AG10803 (cell line): ENCODE data around the gene PRPF39.
A peak's percentile ranks its signal among the peaks of the same experiment; 100 is the strongest.

Source experiments
- DNase-seq: peaks from one replicate; pipeline ENCODE4 v3.0.0; 2010; ENCODE audit warnings: low read depth
- H3K4me3 ChIP-seq: 2 replicates; pipeline ENCODE4 v1.5.1; 2011; ENCODE audit warnings: mild to moderate bottlenecking, low read length, control low read depth
- CTCF ChIP-seq: conservative IDR thresholded peaks from 2 replicates; pipeline ENCODE4 v1.5.1; 2011; ENCODE audit warnings: mild to moderate bottlenecking, low read length, control low read depth, inconsistent platforms

The PRPF39 gene

GRCh38 chr14:45083976-45084722, at the start of gene PRPF39:
TSS of gene PRPF39 (plus strand) at chr14:45084116. CDS start at chr14:45095240, 11,124 bp downstream.
- H3K4me3 ChIP-seq: peak within 1 kb of the TSS; percentile 82
- TF ChIP-seq CTCF: no peak
- peak; percentile 86 for DNase-seq

GRCh38 chr14:45034730-45035129, 49.2 kb upstream of the PRPF39 start:
- TF ChIP-seq CTCF: no peak
- no peak for DNase-seq
- no peak overlapping the region for H3K4me3 ChIP-seq

GRCh38 chr14:45038256-45038655, 45.7 kb upstream of the PRPF39 start:
- no peak overlapping the region for H3K4me3 ChIP-seq
- no peak for TF ChIP-seq CTCF

GRCh38 chr14:45038865-45039264, 45.1 kb upstream of the PRPF39 start:
- no peak overlapping the region for H3K4me3 ChIP-seq
- DNase-seq: no peak
- no peak for TF ChIP-seq CTCF

More at GRCh38 chr14:45038256-45038655, 45.7 kb upstream of the PRPF39 start:
- no peak for DNase-seq

- no peak for TF ChIP-seq CTCF
- no peak overlapping the region for H3K4me3 ChIP-seq
- no peak for DNase-seq
Observed at GRCh38 chr14:45039390-45039789, 44.5 kb upstream of the PRPF39 start.

GRCh38 chr14:45041641-45042040, 42.3 kb upstream of the PRPF39 start:
- TF ChIP-seq CTCF: no peak
- no peak for DNase-seq
- H3K4me3 ChIP-seq: no peak overlapping the region

- no peak overlapping the region for H3K4me3 ChIP-seq
- DNase-seq: no peak
- no peak for TF ChIP-seq CTCF
Observed at GRCh38 chr14:45044638-45045037, 39.3 kb upstream of the PRPF39 start.
